ENCODE measurements around the gene TECRL. TPM values are rescaled to one million over a fixed set of nuclear protein-coding genes. Genes with fewer than 3 reads are reported as not detected.

Gene TECRL
- total RNA-seq, 1 donor from 2014 or later, result not detected

DNA sequence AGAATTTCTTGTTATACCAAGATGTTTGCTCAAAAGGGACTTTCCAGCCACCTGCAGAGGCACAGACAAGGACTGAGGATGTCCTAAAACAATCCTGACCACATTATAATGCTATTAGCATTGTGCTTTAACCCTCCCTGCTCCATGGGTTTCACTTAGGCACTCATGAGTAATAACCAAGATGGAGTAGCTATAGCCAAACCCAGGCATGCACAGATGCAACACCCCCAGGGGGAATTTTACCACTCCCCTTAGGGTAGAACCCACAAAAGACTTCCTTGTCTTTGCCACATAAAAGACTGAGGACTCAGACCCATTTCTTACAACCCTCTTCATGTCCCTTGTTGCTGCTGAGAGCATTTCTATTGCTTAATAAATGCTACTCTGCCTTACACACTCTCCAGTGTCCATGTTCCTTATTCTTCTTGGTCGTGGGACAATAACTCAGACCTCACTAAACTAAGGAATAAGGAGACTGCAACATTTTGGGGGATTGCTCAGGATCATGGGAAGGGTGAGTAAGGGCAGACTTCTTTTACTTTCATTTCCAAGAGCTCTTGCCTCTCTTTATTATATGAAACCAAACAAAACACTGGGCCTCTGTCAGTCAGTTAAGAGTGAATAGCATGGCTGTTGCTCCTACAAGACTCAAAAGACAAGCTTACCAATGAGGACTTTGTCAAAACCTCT lies 103.5 kb downstream of the TECRL start:
- Mint-ChIP-seq H3K27me3 (ENCODE audit: low read depth, unreplicated experiment) (no peaks in the 10 kb centered on the region), H3K4me1 (ENCODE audit: low read depth, unreplicated experiment) (no peaks in the 10 kb centered on the region)
- no peak for FAIRE-seq

DNA sequence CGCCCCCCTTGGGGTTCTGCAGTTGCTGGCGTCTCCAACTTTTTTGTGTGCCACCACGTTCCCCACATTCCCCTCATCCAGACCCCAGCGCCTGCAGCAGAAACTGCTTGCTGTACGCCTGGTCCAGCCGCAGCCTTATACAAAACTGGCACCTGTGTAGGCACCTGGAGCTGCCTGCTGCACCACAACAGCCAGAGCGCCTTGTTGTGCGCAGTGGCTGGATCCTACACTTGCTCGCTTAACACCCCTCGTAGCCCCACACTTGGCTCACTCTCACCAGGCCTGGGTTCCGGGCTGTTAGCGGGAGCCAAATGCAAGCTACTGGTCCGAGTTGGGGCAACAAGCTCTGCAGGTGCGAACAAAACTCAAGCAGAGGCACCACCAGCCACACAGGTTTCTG lies 136.8 kb downstream of the TECRL start:
- no peak overlapping the region for H3K4me3 Mint-ChIP-seq (ENCODE audit: unreplicated experiment)
- H3K4me1 Mint-ChIP-seq (ENCODE audit: low read depth, unreplicated experiment), result no peaks in the 10 kb centered on the region
- no peaks in the 10 kb centered on the region for H3K4me1 ChIP-seq (ENCODE audit: insufficient read depth, low read length)
- no peak overlapping the region for H3K4me3 ChIP-seq (ENCODE audit: insufficient read depth, low read depth, low read length)
- no peak overlapping the region for H3K4me2 ChIP-seq (ENCODE audit: low read length)
- DNase-seq (ENCODE audit: low read depth) (no peak), FAIRE-seq (no peak)
- H3K9me3 Mint-ChIP-seq (ENCODE audit: unreplicated experiment), result no peaks in the 10 kb centered on the region
- no peak overlapping the region for H2AFZ ChIP-seq (ENCODE audit: low read depth, low read length)
- H3K9ac ChIP-seq (ENCODE audit: low read length), result no peak overlapping the region
- no peaks in the 10 kb centered on the region for H3K27me3 Mint-ChIP-seq (ENCODE audit: low read depth, unreplicated experiment)
- H3K36me3 ChIP-seq (ENCODE audit: insufficient read depth, low read length), result no peaks in the 10 kb centered on the region
- no peaks in the 10 kb centered on the region for H3K27me3 ChIP-seq (ENCODE audit: insufficient read depth, low read length)
- no peak overlapping the region for H3K27ac Mint-ChIP-seq (ENCODE audit: unreplicated experiment)
- H3K9me3 ChIP-seq (ENCODE audit: insufficient read depth, low read depth, low read length), result no peaks in the 10 kb centered on the region
- H3K36me3 Mint-ChIP-seq (ENCODE audit: low read depth, unreplicated experiment), result peaks cover 4% of the 10 kb centered on the region
- H4K20me1 ChIP-seq (ENCODE audit: insufficient read depth, low read length), result no peaks in the 10 kb centered on the region
- H3K27ac ChIP-seq (ENCODE audit: low read depth, low read length), result no peak overlapping the region
- TF ChIP-seq, protein P1, sequence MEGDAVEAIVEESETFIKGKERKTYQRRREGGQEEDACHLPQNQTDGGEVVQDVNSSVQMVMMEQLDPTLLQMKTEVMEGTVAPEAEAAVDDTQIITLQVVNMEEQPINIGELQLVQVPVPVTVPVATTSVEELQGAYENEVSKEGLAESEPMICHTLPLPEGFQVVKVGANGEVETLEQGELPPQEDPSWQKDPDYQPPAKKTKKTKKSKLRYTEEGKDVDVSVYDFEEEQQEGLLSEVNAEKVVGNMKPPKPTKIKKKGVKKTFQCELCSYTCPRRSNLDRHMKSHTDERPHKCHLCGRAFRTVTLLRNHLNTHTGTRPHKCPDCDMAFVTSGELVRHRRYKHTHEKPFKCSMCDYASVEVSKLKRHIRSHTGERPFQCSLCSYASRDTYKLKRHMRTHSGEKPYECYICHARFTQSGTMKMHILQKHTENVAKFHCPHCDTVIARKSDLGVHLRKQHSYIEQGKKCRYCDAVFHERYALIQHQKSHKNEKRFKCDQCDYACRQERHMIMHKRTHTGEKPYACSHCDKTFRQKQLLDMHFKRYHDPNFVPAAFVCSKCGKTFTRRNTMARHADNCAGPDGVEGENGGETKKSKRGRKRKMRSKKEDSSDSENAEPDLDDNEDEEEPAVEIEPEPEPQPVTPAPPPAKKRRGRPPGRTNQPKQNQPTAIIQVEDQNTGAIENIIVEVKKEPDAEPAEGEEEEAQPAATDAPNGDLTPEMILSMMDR (IDR thresholded peaks at IDR 0.05; ENCODE audit: insufficient read depth, low read depth, low read length), result no peak
- TF ChIP-seq EZH2 (IDR thresholded peaks at IDR 0.05; ENCODE audit: insufficient read depth, low read length), result no peak
- H3K79me2 ChIP-seq (ENCODE audit: insufficient read depth, low read length), result no peaks in the 10 kb centered on the region

More for the DNA sequence above, 103.5 kb downstream of the TECRL start:
- peaks cover 5% of the 10 kb centered on the region for H3K9me3 Mint-ChIP-seq (ENCODE audit: unreplicated experiment)
- no peaks in the 10 kb centered on the region for H3K36me3 ChIP-seq (ENCODE audit: insufficient read depth, low read length)
- no peak overlapping the region for H3K4me2 ChIP-seq (ENCODE audit: low read length)
- H3K27ac Mint-ChIP-seq (ENCODE audit: unreplicated experiment), result no peak overlapping the region
- no peak for DNase-seq (ENCODE audit: low read depth)
- no peak overlapping the region for H2AFZ ChIP-seq (ENCODE audit: low read depth, low read length)
- no peaks in the 10 kb centered on the region for H3K27me3 ChIP-seq (ENCODE audit: insufficient read depth, low read length)
- no peaks in the 10 kb centered on the region for H3K79me2 ChIP-seq (ENCODE audit: insufficient read depth, low read length)
- no peak overlapping the region for H3K27ac ChIP-seq (ENCODE audit: low read depth, low read length)
- TF ChIP-seq EZH2 (IDR thresholded peaks at IDR 0.05; ENCODE audit: insufficient read depth, low read length), result no peak
- TF ChIP-seq, protein P1 (IDR thresholded peaks at IDR 0.05; ENCODE audit: insufficient read depth, low read depth, low read length), result no peak
- no peaks in the 10 kb centered on the region for H3K4me1 ChIP-seq (ENCODE audit: insufficient read depth, low read length)
- no peaks in the 10 kb centered on the region for H3K36me3 Mint-ChIP-seq (ENCODE audit: low read depth, unreplicated experiment)
- H3K4me3 Mint-ChIP-seq (ENCODE audit: unreplicated experiment), result no peak overlapping the region
- no peaks in the 10 kb centered on the region for H4K20me1 ChIP-seq (ENCODE audit: insufficient read depth, low read length)
- no peaks in the 10 kb centered on the region for H3K9me3 ChIP-seq (ENCODE audit: insufficient read depth, low read depth, low read length)
- H3K9ac ChIP-seq (ENCODE audit: low read length), result no peak overlapping the region
- H3K4me3 ChIP-seq (ENCODE audit: insufficient read depth, low read depth, low read length), result no peak overlapping the region

DNA sequence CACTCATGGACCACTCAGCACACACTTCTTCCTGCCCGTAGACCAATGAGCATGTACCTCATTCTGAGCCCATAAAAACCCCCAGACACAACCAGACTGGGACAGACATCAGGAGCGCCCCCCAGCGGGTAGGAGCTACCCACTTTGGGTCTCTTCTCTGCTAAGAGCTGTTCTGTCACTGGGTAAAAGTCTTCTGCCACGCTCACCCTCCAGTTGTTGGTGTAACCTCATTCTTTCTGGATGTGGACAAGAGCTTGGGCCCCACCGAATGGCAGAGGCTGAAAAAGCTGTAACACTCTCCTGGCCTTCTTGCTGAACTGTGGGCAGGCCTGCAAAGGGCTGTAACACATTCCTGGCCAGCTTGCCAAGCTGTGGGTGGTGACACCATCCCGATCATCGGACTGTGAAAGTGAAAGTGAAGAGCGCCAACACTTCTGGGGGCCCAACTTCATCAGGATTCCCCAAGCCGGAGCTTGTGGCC lies 137.6 kb downstream of the TECRL start:
- TF ChIP-seq, protein P1 (IDR thresholded peaks at IDR 0.05; ENCODE audit: insufficient read depth, low read depth, low read length), result no peak
- no peak for TF ChIP-seq EZH2 (IDR thresholded peaks at IDR 0.05; ENCODE audit: insufficient read depth, low read length)
- FAIRE-seq, result no peak
- Mint-ChIP-seq H3K4me3 (ENCODE audit: unreplicated experiment) (no peak overlapping the region), H3K4me1 (ENCODE audit: low read depth, unreplicated experiment) (no peaks in the 10 kb centered on the region), H3K27ac (ENCODE audit: unreplicated experiment) (no peak overlapping the region), H3K36me3 (ENCODE audit: low read depth, unreplicated experiment) (peaks cover 4% of the 10 kb centered on the region), H3K27me3 (ENCODE audit: low read depth, unreplicated experiment) (no peaks in the 10 kb centered on the region), H3K9me3 (ENCODE audit: unreplicated experiment) (peaks cover 1% of the 10 kb centered on the region)
- Histone ChIP-seq H3K9me3 (ENCODE audit: insufficient read depth, low read depth, low read length) (no peaks in the 10 kb centered on the region), H3K79me2 (ENCODE audit: insufficient read depth, low read length) (no peaks in the 10 kb centered on the region), H3K4me1 (ENCODE audit: insufficient read depth, low read length) (no peaks in the 10 kb centered on the region), H2AFZ (ENCODE audit: low read depth, low read length) (peak overlapping the region; percentile 56), H3K27me3 (ENCODE audit: insufficient read depth, low read length) (no peaks in the 10 kb centered on the region), H3K27ac (ENCODE audit: low read depth, low read length) (no peak overlapping the region), H4K20me1 (ENCODE audit: insufficient read depth, low read length) (no peaks in the 10 kb centered on the region), H3K4me3 (ENCODE audit: insufficient read depth, low read depth, low read length) (peak overlapping the region; percentile 10), H3K9ac (ENCODE audit: low read length) (no peak overlapping the region), H3K4me2 (ENCODE audit: low read length) (peak overlapping the region; percentile 36), H3K36me3 (ENCODE audit: insufficient read depth, low read length) (no peaks in the 10 kb centered on the region)
- DNase-seq (ENCODE audit: low read depth), result peak; percentile 0
